ENCODE results near the gene ABI1. TPM values are rescaled to one million over a fixed set of nuclear protein-coding genes. Genes with fewer than 3 reads are reported as not detected.

ABI1 gene
- polyA plus RNA-seq, 2 of the 4 experiments (the other 2 are of a cell fraction) = 35.8 to 67.6 TPM

GRCh38 chr10:26703096-26703495, 157.7 kb downstream of the ABI1 start:
- no peak for ATAC-seq
- TF ChIP-seq JUN (IDR thresholded peaks at IDR 0.05) = no peak
- no peak for TF ChIP-seq ESRRA (IDR thresholded peaks at IDR 0.05; ENCODE audit: borderline replicate concordance, low read length)
- TF ChIP-seq ATOH8 (CRISPR knock-in tag; IDR thresholded peaks at IDR 0.05; ENCODE audit: low read depth) = no peak
- TF ChIP-seq RCOR1 (IDR thresholded peaks at IDR 0.05; ENCODE audit: low read depth, low read length) = no peak
- no peak for TF ChIP-seq FOXS1 (CRISPR knock-in tag; IDR thresholded peaks at IDR 0.05)
- TF ChIP-seq RAD21 (conservative IDR thresholded peaks at IDR 0.05 in 1 of 2, IDR thresholded peaks at IDR 0.05 in 1 of 2) = no peak
- no peak for TF ChIP-seq EP300 (IDR thresholded peaks at IDR 0.05)
- TF ChIP-seq GATA3 (IDR thresholded peaks at IDR 0.05; ENCODE audit: borderline replicate concordance) = no peak
- TF ChIP-seq CHD2 (IDR thresholded peaks at IDR 0.05; ENCODE audit: low read length, partially characterized antibody) = no peak
- no peak for TF ChIP-seq HOXB13 (CRISPR knock-in tag; IDR thresholded peaks at IDR 0.05; ENCODE audit: low read depth)
- no peak for TF ChIP-seq MAX (IDR thresholded peaks at IDR 0.05)
- TF ChIP-seq ZSCAN20 (CRISPR knock-in tag; IDR thresholded peaks at IDR 0.05) = no peak
- TF ChIP-seq NFE2L2 (conservative IDR thresholded peaks at IDR 0.05; ENCODE audit: low read length) = no peak
- no peak for TF ChIP-seq SMC3 (IDR thresholded peaks at IDR 0.05)
- TF ChIP-seq NPAS2 (CRISPR knock-in tag; IDR thresholded peaks at IDR 0.05; ENCODE audit: borderline replicate concordance) = no peak
- TF ChIP-seq EHMT2 (IDR thresholded peaks at IDR 0.05; ENCODE audit: low read depth) = no peak
- TF ChIP-seq MAZ (IDR thresholded peaks at IDR 0.05; ENCODE audit: borderline replicate concordance, low read depth, low read length) = no peak
- no peak for TF ChIP-seq RFX5 (IDR thresholded peaks at IDR 0.05)
- no peak for TF ChIP-seq BHLHE40 (IDR thresholded peaks at IDR 0.05; ENCODE audit: low read depth, low read length)
- no peak for TF ChIP-seq HOXB5 (CRISPR knock-in tag; IDR thresholded peaks at IDR 0.05)
- FAIRE-seq = no peak
- H3K27ac ChIP-seq = no peak overlapping the region
- ChIA-PET CTCF (interaction anchor here (1.0 to 1.5 kb wide), 3 partner anchors 14 to 23 kb away, joined by 3 to 5 read pairs (median 4); no protein-coding TSS in a partner anchor), POLR2A (no interaction called here)
- 88% methylated on average over 4 of the region's 4 CpGs for WGBS (ENCODE audit: missing lambda C conversion rate)
- H3K4me2 ChIP-seq = no peak overlapping the region
- H3K4me1 ChIP-seq = peaks cover 10% of the 10 kb centered on the region; the same call in 2 of the 3 replicates
- H3K4me3 ChIP-seq = no peak overlapping the region
- no peaks in the 10 kb centered on the region for H3K9me3 ChIP-seq
- no peak for DNase-seq (ENCODE audit: low read depth in 1 of 2, low spot score in 1 of 2)

GRCh38 chr10:26700884-26701630, 159.7 kb downstream of the ABI1 start:
- H3K4me3 ChIP-seq = no peak overlapping the region
- ChIA-PET POLR2A (no interaction called here), CTCF (no interaction called here)
- no peak for FAIRE-seq
- H3K4me1 ChIP-seq = peaks cover 13% of the 10 kb centered on the region
- no peak overlapping the region for H3K27ac ChIP-seq
- TF ChIP-seq PHF8 (IDR thresholded peaks at IDR 0.05; ENCODE audit: borderline replicate concordance, low read depth) = no peak
- TF ChIP-seq RFX5 (IDR thresholded peaks at IDR 0.05) = no peak
- no peak for TF ChIP-seq RNF2 (IDR thresholded peaks at IDR 0.05; ENCODE audit: borderline replicate concordance, low read depth)
- TF ChIP-seq CHD2 (IDR thresholded peaks at IDR 0.05; ENCODE audit: low read length, partially characterized antibody) = no peak
- TF ChIP-seq FOSL2 (IDR thresholded peaks at IDR 0.05) = no peak
- TF ChIP-seq FOSL2 (CRISPR knock-in tag; IDR thresholded peaks at IDR 0.05) = no peak
- no peak for TF ChIP-seq HEYL (CRISPR knock-in tag; IDR thresholded peaks at IDR 0.05)
- no peak for TF ChIP-seq CEBPB (IDR thresholded peaks at IDR 0.05)
- no peak overlapping the region for H3K4me2 ChIP-seq
- WGBS (ENCODE audit: missing lambda C conversion rate) = 64% methylated on average over 4 of the region's 4 CpGs
- DNase-seq (ENCODE audit: low read depth in 1 of 2, low spot score in 1 of 2) = no peak
- ATAC-seq = no peak
- no peaks in the 10 kb centered on the region for H3K9me3 ChIP-seq

Data from A549 (cell line).